MM.1S (cell line): ENCODE data around the gene CCDC148.

Experiments used
- DNase-seq: peaks from one replicate; pipeline ENCODE4 v3.0.0-alpha.2; 2015
- H2AFZ ChIP-seq: fragments of 300-600 bp; sonication (generic); 2 replicates; pipeline ENCODE4 v1.6.0; 2016; ENCODE audit warnings: antibody characterized with exemption, low read length
- H3F3A ChIP-seq: fragments of 300-600 bp; sonication (generic); 2 replicates; pipeline ENCODE4 v1.6.1; 2016; ENCODE audit warnings: mild to moderate bottlenecking, antibody characterized with exemption, low read length, moderate library complexity, mixed read lengths; ENCODE audit not compliant: insufficient read depth
- H3K27ac ChIP-seq: fragments of 300-600 bp; sonication (generic); 2 replicates; pipeline ENCODE4 v1.5.1; 2016; ENCODE audit warnings: mild to moderate bottlenecking, low read length
- H3K27me3 ChIP-seq: fragments of 300-600 bp; sonication (generic); replicated peaks from 2 replicates; pipeline ENCODE4 v1.6.0; 2016; ENCODE audit warnings: low read length; ENCODE audit not compliant: insufficient read depth
- H3K36me3 ChIP-seq: fragments of 300-600 bp; sonication (generic); replicated peaks from 2 replicates; pipeline ENCODE4 v1.6.1; 2016; ENCODE audit warnings: mild to moderate bottlenecking, low read length, mixed read lengths; ENCODE audit not compliant: insufficient read depth
- H3K4me1 ChIP-seq: fragments of 300-600 bp; sonication (generic); 2 replicates; pipeline ENCODE4 v1.6.1; 2016; ENCODE audit warnings: low read length, mixed read lengths
- H3K4me2 ChIP-seq: fragments of 300-600 bp; sonication (generic); 2 replicates; pipeline ENCODE4 v1.6.0; 2016; ENCODE audit warnings: low read depth, low read length
- H3K4me3 ChIP-seq: fragments of 300-600 bp; sonication (generic); 2 replicates; pipeline ENCODE4 v1.5.1; 2016; ENCODE audit warnings: low read length, mixed read lengths
- H3K79me2 ChIP-seq: fragments of 300-600 bp; sonication (generic); 2 replicates; pipeline ENCODE4 v1.6.1; 2016; ENCODE audit warnings: mixed run types, low read length, mixed read lengths
- H3K9ac ChIP-seq: fragments of 300-600 bp; sonication (generic); 2 replicates; pipeline ENCODE4 v1.6.1; 2016; ENCODE audit warnings: low read length, mixed read lengths
- H3K9me2 ChIP-seq: fragments of 300-600 bp; sonication (generic); replicated peaks from 2 replicates; pipeline ENCODE4 v1.6.1; 2016; ENCODE audit warnings: mild to moderate bottlenecking, low read length, mixed read lengths; ENCODE audit not compliant: insufficient read depth
- H3K9me3 ChIP-seq: fragments of 300-600 bp; sonication (generic); replicated peaks from 2 replicates; pipeline ENCODE4 v1.6.1; 2016; ENCODE audit warnings: mild to moderate bottlenecking, low read length, mixed read lengths; ENCODE audit not compliant: insufficient read depth
- H4K20me1 ChIP-seq: fragments of 300-600 bp; sonication (generic); 2 replicates; pipeline ENCODE4 v1.6.1; 2016; ENCODE audit warnings: mild to moderate bottlenecking, low read length, moderate library complexity, mixed read lengths; ENCODE audit not compliant: insufficient read depth
- EZH2 ChIP-seq: fragments of 300-600 bp; sonication (generic); optimal IDR thresholded peaks from 2 replicates; pipeline ENCODE3; 2017; ENCODE audit warnings: low read depth, mild to moderate bottlenecking, antibody characterized with exemption, low read length, mixed read lengths
- EZH2phosphoT487 ChIP-seq: fragments of 300-600 bp; sonication (generic); IDR thresholded peaks from 2 replicates; pipeline ENCODE4 v1.6.1; 2018; ENCODE audit warnings: antibody characterized with exemption, low read length
- TF ChIP-seq, protein P1 (sequence below): fragments of 300-600 bp; sonication (generic); IDR thresholded peaks from 2 replicates; pipeline ENCODE4 v1.5.1; 2016; ENCODE audit warnings: antibody characterized with exemption, low read length, mixed read lengths

CCDC148 gene

GRCh38 chr2:158205215-158205614 is 251.3 kb downstream of the CCDC148 start:
- no peaks in the 10 kb centered on the region for H3K36me3 ChIP-seq
- H3K27ac ChIP-seq: no peak overlapping the region
- H4K20me1 ChIP-seq: no peaks in the 10 kb centered on the region
- H3F3A ChIP-seq: no peaks in the 10 kb centered on the region
- H3K27me3 ChIP-seq: no peaks in the 10 kb centered on the region
- H2AFZ ChIP-seq: no peak overlapping the region
- no peak overlapping the region for H3K4me2 ChIP-seq
- no peaks in the 10 kb centered on the region for H3K79me2 ChIP-seq
- H3K9me3 ChIP-seq: no peaks in the 10 kb centered on the region
- H3K9ac ChIP-seq: no peak overlapping the region
- TF ChIP-seq, protein P1, sequence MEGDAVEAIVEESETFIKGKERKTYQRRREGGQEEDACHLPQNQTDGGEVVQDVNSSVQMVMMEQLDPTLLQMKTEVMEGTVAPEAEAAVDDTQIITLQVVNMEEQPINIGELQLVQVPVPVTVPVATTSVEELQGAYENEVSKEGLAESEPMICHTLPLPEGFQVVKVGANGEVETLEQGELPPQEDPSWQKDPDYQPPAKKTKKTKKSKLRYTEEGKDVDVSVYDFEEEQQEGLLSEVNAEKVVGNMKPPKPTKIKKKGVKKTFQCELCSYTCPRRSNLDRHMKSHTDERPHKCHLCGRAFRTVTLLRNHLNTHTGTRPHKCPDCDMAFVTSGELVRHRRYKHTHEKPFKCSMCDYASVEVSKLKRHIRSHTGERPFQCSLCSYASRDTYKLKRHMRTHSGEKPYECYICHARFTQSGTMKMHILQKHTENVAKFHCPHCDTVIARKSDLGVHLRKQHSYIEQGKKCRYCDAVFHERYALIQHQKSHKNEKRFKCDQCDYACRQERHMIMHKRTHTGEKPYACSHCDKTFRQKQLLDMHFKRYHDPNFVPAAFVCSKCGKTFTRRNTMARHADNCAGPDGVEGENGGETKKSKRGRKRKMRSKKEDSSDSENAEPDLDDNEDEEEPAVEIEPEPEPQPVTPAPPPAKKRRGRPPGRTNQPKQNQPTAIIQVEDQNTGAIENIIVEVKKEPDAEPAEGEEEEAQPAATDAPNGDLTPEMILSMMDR: no peak
- TF ChIP-seq EZH2 (no peak), EZH2phosphoT487 (no peak)
- no peak overlapping the region for H3K4me3 ChIP-seq
- no peaks in the 10 kb centered on the region for H3K9me2 ChIP-seq
- DNase-seq: no peak
- H3K4me1 ChIP-seq: no peaks in the 10 kb centered on the region

DNA sequence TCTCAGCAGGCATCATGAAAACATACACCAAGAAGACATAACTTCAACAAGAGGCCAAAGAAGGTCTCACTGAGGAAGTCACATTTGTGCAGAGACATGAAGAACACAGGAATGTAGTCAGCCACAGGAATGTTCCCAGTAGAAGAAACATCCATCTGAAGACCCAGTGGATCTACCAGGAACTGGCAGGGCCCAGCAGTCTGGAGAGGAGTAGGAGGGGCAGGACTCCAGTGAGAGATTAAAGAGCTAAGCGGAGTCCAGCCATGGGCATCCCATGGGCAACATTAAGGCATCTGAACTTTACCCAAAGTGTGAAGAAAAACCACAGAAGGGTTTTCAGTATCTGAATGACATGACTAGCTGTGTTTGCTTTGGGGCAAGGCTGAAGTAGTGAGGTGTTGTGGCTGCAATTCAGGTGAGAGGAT is 251.8 kb downstream of the CCDC148 start:
- DNase-seq: no peak
- no peaks in the 10 kb centered on the region for H3K4me1 ChIP-seq

GRCh38 chr2:158202161-158202815 is 254.3 kb downstream of the CCDC148 start:
- H3K27me3 ChIP-seq: no peaks in the 10 kb centered on the region
- DNase-seq: no peak
- no peaks in the 10 kb centered on the region for H3K36me3 ChIP-seq
- H3K4me3 ChIP-seq: no peak overlapping the region
- H3K9me3 ChIP-seq: no peaks in the 10 kb centered on the region
- no peak overlapping the region for H3K9ac ChIP-seq
- no peak overlapping the region for H2AFZ ChIP-seq
- H3F3A ChIP-seq: no peaks in the 10 kb centered on the region
- no peaks in the 10 kb centered on the region for H3K79me2 ChIP-seq
- TF ChIP-seq, protein P1: no peak
- TF ChIP-seq EZH2 (no peak), EZH2phosphoT487 (no peak)
- H3K27ac ChIP-seq: no peak overlapping the region
- no peaks in the 10 kb centered on the region for H3K4me1 ChIP-seq
- no peaks in the 10 kb centered on the region for H4K20me1 ChIP-seq
- no peaks in the 10 kb centered on the region for H3K9me2 ChIP-seq
- no peak overlapping the region for H3K4me2 ChIP-seq

More for the DNA sequence above, 251.8 kb downstream of the CCDC148 start:
- TF ChIP-seq EZH2: no peak
- TF ChIP-seq EZH2phosphoT487: no peak
- TF ChIP-seq, protein P1: no peak
- Histone ChIP-seq H3K79me2 (no peaks in the 10 kb centered on the region), H3K27me3 (no peaks in the 10 kb centered on the region), H3K9ac (no peak overlapping the region), H3K27ac (no peak overlapping the region), H3F3A (no peaks in the 10 kb centered on the region), H3K4me3 (no peak overlapping the region), H3K9me2 (no peaks in the 10 kb centered on the region), H3K9me3 (no peaks in the 10 kb centered on the region), H4K20me1 (no peaks in the 10 kb centered on the region), H2AFZ (no peak overlapping the region), H3K4me2 (no peak overlapping the region), H3K36me3 (no peaks in the 10 kb centered on the region)
